ENCODE data around the gene SWI5. TPM values are rescaled to one million over a fixed set of nuclear protein-coding genes. Genes with fewer than 3 reads are reported as not detected.

The SWI5 gene
- total RNA-seq, 1 donor from 2014 or later, result 15.8 TPM

GRCh38 chr9:128317629-128318028 lies 41.6 kb downstream of the SWI5 start:
- DNase-seq (ENCODE audit: low read depth in 2 of 2), result no peak

GRCh38 chr9:128321343-128321742 lies 45.3 kb downstream of the SWI5 start:
- DNase-seq (ENCODE audit: low read depth in 2 of 2), result no peak

- peak in 1 of 2 donors; percentile 48 for DNase-seq (ENCODE audit: low read depth in 2 of 2)
Measured at GRCh38 chr9:128321879-128322403, 45.9 kb downstream of the SWI5 start.

GRCh38 chr9:128322404-128323211 lies 46.5 kb downstream of the SWI5 start, which contains the start of the genes COQ4 and TRUB2:
TSS of gene COQ4 (plus strand) at chr9:128322839. CDS start at chr9:128322859, 20 bp downstream.
TSS of gene TRUB2 (minus strand) at chr9:128322447. CDS start at chr9:128322408, 39 bp downstream.
- peak; percentile 92 to 95 for DNase-seq (ENCODE audit: low read depth in 2 of 2)

GRCh38 chr9:128323212-128323730 lies 47.2 kb downstream of the SWI5 start:
- DNase-seq (ENCODE audit: low read depth in 2 of 2), result peak in 1 of 2 donors; percentile 36

- no peak for DNase-seq (ENCODE audit: low read depth in 2 of 2)
Measured at GRCh38 chr9:128323791-128324190, 47.7 kb downstream of the SWI5 start.

- DNase-seq (ENCODE audit: low read depth in 2 of 2), result no peak
Measured at GRCh38 chr9:128324401-128324800, 48.3 kb downstream of the SWI5 start.

- no peak for DNase-seq (ENCODE audit: low read depth in 2 of 2)
Measured at GRCh38 chr9:128325629-128326028, 49.6 kb downstream of the SWI5 start.

- DNase-seq (ENCODE audit: low read depth in 2 of 2), result no peak
Measured at GRCh38 chr9:128333451-128333869, 57.4 kb downstream of the SWI5 start.

- DNase-seq (ENCODE audit: low read depth in 2 of 2), result no peak
Measured at GRCh38 chr9:128335161-128335560, 59.1 kb downstream of the SWI5 start.

- no peak for DNase-seq (ENCODE audit: low read depth in 2 of 2)
Measured at GRCh38 chr9:128335914-128336313, 59.8 kb downstream of the SWI5 start.

GRCh38 chr9:128337936-128338335 lies 61.9 kb downstream of the SWI5 start:
- no peak for DNase-seq (ENCODE audit: low read depth in 2 of 2)

Other genes with a start within 250 kb of the SWI5 start
- 9.1 and 10.2 TPM in 2 replicates for gene NAIF1, start 209.0 kb upstream of the SWI5 start, total RNA-seq
- gene SLC25A25, start 208.0 kb upstream of the SWI5 start, total RNA-seq, result 25.8 and 45.6 TPM in 2 replicates
- gene PTGES2, start 148.5 kb upstream of the SWI5 start, total RNA-seq, result 67.3 and 73.2 TPM in 2 replicates
- not detected in 2 replicates for gene LCN2, start 126.8 kb upstream of the SWI5 start, total RNA-seq
- 26.3 and 62.5 TPM in 2 replicates for gene BBLN, start 116.0 kb upstream of the SWI5 start, total RNA-seq
- 11.7 and 18.3 TPM in 2 replicates for gene CIZ1, start 84.7 kb upstream of the SWI5 start, total RNA-seq
- gene DNM1, start 72.9 kb upstream of the SWI5 start, total RNA-seq, result 0.13 and 0.38 TPM in 2 replicates
- 34.7 and 40.7 TPM in 2 replicates for gene GOLGA2, start 269 bp upstream of the SWI5 start, total RNA-seq
- gene TRUB2, start 46.2 kb downstream of the SWI5 start, total RNA-seq, result 27.5 and 27.7 TPM in 2 replicates
- gene COQ4, start 46.6 kb downstream of the SWI5 start, total RNA-seq, result 23.4 and 30.3 TPM in 2 replicates
- 19.9 and 29.8 TPM in 2 replicates for gene SLC27A4, start 64.3 kb downstream of the SWI5 start, total RNA-seq
- gene URM1, start 95.1 kb downstream of the SWI5 start, total RNA-seq, result 47.8 and 66.2 TPM in 2 replicates
- gene CERCAM, start 144.6 kb downstream of the SWI5 start, total RNA-seq, result 17.5 and 28.2 TPM in 2 replicates
- gene ODF2, start 179.7 kb downstream of the SWI5 start, total RNA-seq, result 23.4 and 24.8 TPM in 2 replicates
- 10.0 and 15.7 TPM in 2 replicates for gene GLE1, start 228.4 kb downstream of the SWI5 start, total RNA-seq

Measured in dermis microvascular lymphatic vessel endothelial cell (primary cell).